Measurements from ENCODE around the gene GCLM. TPM values are rescaled to one million over a fixed set of nuclear protein-coding genes. Genes with fewer than 3 reads are reported as not detected.

Gene GCLM
- total RNA-seq, 2 donors from 2014 or later, result 17.7 to 19.4 TPM

DNA sequence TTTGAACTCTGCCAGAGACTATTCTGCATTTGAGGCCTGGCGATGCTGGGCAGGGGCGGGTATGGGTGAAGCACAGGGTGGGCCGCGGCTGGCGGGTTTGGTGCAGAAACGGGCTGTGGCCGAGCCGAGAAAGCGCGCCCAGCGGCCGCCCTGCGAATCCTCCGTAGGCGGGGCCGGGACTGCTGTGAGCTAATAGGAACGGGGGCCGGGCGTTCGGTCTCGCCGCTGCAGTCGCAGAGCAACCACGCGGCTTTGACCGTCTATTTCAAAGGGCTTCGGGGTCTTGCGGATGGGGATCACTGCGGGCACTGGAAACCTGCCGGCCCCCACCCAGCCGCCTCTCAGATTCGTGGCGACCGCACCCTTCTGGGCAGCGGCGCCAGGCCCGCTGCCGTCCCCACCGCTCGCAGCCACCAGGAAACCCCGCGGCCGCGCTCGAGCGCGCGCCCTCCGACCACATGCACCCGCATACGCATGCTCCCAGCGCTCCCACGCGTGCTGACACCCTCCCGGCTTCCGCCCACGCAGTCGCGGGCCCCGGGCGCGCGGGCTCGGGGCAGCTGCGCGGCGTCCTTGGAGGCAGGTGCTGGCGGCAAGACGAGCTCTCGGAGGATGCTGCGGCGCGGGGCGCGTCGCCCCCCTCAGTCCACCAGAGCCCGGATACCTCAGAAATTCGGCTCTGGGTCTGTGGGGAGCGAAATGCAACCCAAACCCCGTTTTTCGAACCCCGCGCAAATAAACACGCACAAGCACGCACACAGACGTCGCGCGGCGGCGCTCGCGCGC lies 62.8 kb downstream of the GCLM start:
- Histone ChIP-seq H3K27me3 (no peaks in the 10 kb centered on the region), H3K9ac (ENCODE audit: low read depth in 2 of 2, low read length in 2 of 2) (peak overlapping the region; percentile 61 to 89), H3K9me3 (no peaks in the 10 kb centered on the region), H3K27ac (peak overlapping the region; percentile 98), H3K36me3 (no peaks in the 10 kb centered on the region), H3K4me1 (peaks cover 14% of the 10 kb centered on the region), H3K4me3 (peak overlapping the region; percentile 81)
- peak; percentile 90 for DNase-seq
- TF ChIP-seq, protein P1, sequence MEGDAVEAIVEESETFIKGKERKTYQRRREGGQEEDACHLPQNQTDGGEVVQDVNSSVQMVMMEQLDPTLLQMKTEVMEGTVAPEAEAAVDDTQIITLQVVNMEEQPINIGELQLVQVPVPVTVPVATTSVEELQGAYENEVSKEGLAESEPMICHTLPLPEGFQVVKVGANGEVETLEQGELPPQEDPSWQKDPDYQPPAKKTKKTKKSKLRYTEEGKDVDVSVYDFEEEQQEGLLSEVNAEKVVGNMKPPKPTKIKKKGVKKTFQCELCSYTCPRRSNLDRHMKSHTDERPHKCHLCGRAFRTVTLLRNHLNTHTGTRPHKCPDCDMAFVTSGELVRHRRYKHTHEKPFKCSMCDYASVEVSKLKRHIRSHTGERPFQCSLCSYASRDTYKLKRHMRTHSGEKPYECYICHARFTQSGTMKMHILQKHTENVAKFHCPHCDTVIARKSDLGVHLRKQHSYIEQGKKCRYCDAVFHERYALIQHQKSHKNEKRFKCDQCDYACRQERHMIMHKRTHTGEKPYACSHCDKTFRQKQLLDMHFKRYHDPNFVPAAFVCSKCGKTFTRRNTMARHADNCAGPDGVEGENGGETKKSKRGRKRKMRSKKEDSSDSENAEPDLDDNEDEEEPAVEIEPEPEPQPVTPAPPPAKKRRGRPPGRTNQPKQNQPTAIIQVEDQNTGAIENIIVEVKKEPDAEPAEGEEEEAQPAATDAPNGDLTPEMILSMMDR (IDR thresholded peaks at IDR 0.05), result peak; percentile 24
- intact Hi-C loops (cut with DNase I), result loop anchor here (5.0 to 10.0 kb wide), 2 partner anchors 222 to 399 kb away; partner anchors contain the start of gene FNBP1L

GRCh38 chr1:93845538-93846205 lies 63.6 kb downstream of the GCLM start:
- H3K4me3 ChIP-seq, result peak overlapping the region; percentile 81
- peaks cover 14% of the 10 kb centered on the region for H3K4me1 ChIP-seq
- peak overlapping the region; percentile 98 for H3K27ac ChIP-seq
- peak; percentile 30 for DNase-seq
- TF ChIP-seq, protein P1 (IDR thresholded peaks at IDR 0.05), result no peak
- intact Hi-C loops (cut with DNase I), result loop anchor here (5.0 to 10.0 kb wide), 2 partner anchors 221 to 398 kb away; partner anchors contain the start of gene FNBP1L
- H3K9me3 ChIP-seq, result no peaks in the 10 kb centered on the region
- H3K36me3 ChIP-seq, result no peaks in the 10 kb centered on the region
- peak overlapping the region; percentile 61 to 89 for H3K9ac ChIP-seq (ENCODE audit: low read depth in 2 of 2, low read length in 2 of 2)
- no peaks in the 10 kb centered on the region for H3K27me3 ChIP-seq

DNA sequence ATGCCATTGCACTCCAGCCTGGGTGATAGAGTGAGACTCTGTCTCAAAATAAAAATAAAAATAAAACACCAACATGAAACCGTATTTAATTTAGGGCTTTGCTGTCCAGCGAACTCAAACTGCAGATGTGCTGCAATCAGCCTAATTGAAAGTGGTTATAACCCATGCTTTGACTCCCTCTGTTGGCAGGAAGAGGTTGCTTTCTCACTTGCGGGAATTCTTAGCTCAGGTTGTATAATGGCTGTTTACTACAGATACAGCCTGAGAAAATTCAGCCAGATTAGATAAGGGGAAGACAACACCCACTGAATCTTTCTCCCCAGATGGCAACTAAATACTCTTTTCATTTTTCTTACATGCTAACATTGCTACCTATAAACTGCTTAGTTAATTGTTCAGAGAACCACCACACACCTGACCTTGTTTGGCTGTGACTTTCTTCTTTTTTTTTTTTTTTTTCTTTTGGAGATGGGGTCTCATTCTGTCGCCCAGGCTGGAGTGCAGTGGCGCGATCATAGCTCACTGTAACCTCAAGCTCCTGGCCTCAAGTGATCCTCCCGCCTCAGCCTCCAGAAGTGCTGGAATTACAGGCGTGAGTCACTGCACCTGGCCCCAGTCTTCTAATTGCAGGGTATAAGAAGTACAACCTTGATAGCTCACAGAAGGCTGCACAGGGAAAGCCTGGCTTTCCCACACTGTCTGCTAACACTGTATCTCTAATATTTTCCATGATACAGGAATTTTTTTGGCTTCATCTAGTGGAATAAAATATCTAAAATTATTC lies 64.8 kb downstream of the GCLM start:
- Histone ChIP-seq H3K4me3 (no peak overlapping the region), H3K9me3 (no peaks in the 10 kb centered on the region), H3K9ac (ENCODE audit: low read depth in 2 of 2, low read length in 2 of 2) (peak overlapping the region in 1 of 2 donors; percentile 1), H3K4me1 (peaks cover 14% of the 10 kb centered on the region), H3K36me3 (no peaks in the 10 kb centered on the region), H3K27ac (no peak overlapping the region), H3K27me3 (no peaks in the 10 kb centered on the region)
- peak; percentile 69 for DNase-seq
- TF ChIP-seq, protein P1 (IDR thresholded peaks at IDR 0.05), result peak; percentile 50
- intact Hi-C loops (cut with DNase I), result loop anchor here (5.0 to 10.0 kb wide), 2 partner anchors 220 to 397 kb away; partner anchors contain the start of gene FNBP1L

DNA sequence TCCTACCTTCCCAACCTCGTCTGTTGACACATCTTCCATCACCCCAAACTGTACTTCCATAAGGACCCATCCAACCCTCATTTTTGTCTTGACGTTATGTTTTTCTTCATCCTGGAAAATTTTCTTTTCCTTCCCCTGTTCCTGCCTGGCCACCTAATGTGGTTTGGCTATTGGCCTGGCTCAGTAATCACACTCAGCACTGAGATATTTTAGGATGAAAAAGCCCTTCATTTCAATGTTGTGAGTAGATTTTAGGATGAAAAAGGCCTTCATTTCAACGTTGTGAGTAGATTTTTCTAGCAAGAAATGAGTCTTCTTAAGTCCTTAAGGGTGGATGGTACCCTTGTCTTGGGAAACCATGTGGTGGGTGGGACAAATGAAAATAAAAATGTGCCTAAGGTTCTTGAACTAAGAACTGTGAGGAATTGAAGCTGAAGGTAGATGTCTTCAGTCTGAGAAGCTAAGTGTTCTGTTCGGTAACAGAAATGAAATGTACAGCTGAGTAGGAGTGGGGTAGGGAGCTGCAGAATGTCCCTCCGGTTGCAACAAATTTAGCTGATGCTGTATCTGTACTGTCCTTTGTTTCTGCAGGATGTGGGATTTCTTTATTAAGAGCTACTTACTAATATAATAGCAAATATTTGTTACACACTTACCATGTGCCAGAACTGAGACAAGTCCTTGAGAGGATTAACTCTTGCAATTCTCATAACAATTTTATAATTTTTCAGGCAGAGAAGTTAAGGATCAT lies 66.3 kb downstream of the GCLM start:
- H3K9me3 ChIP-seq, result no peaks in the 10 kb centered on the region
- peaks cover 9% of the 10 kb centered on the region for H3K4me1 ChIP-seq
- H3K27ac ChIP-seq, result no peak overlapping the region
- intact Hi-C loops (cut with DNase I), result loop anchor here (10.0 kb wide), 1 partner anchor 218 kb away; no protein-coding TSS in a partner anchor
- H3K27me3 ChIP-seq, result no peaks in the 10 kb centered on the region
- H3K36me3 ChIP-seq, result no peaks in the 10 kb centered on the region
- TF ChIP-seq, protein P1 (IDR thresholded peaks at IDR 0.05), result no peak
- H3K4me3 ChIP-seq, result no peak overlapping the region
- DNase-seq, result no peak
- H3K9ac ChIP-seq (ENCODE audit: low read depth in 2 of 2, low read length in 2 of 2), result no peak overlapping the region
